OCI-LY1 (cell line): ENCODE results near the gene HENMT1.

Experiments
- EZH2 ChIP-seq: fragments of 200-600 bp; sonication (generic), shearing (Covaris generic); IDR thresholded peaks from 2 replicates; pipeline ENCODE4 v1.8.0; 2017; ENCODE audit warnings: borderline replicate concordance, mixed run types, mild to moderate bottlenecking, antibody characterized with exemption, low read length, moderate library complexity, mixed read lengths
- TF ChIP-seq, protein P1 (sequence below): fragments of 200-600 bp; sonication (generic), shearing (Covaris generic); IDR thresholded peaks from 2 replicates; pipeline ENCODE4 v1.5.1; 2017; ENCODE audit warnings: mild to moderate bottlenecking, antibody characterized with exemption, low read length, moderate library complexity, mixed read lengths

DNA sequence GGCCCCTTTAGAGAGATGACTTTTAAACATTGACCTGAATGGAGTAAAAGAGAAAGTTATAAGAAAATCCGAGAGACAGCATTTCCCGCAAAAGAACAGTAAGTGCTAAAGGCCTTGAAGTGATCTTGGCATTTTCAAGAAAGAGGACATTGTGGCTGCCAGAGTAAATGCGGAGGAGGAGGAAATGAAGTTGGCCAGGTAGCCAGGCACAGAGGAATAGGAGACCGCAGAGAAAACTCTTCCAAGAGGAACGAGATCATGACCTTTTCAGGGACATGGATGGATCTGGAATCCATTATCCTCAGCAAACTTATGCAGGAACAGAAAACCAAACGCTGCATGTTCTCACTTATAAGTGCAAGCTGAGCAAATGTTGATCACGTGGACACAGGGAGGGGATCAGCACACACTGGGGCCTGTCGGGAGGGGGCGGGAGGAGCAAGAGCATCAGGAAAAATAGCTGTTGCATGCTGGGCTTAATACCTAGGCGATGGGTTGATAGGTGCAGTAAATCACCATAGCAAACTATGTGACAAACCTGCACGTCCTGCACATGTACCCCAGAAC is 51.3 kb downstream of the HENMT1 start:
- TF ChIP-seq EZH2 = no peak
- TF ChIP-seq, protein P1, sequence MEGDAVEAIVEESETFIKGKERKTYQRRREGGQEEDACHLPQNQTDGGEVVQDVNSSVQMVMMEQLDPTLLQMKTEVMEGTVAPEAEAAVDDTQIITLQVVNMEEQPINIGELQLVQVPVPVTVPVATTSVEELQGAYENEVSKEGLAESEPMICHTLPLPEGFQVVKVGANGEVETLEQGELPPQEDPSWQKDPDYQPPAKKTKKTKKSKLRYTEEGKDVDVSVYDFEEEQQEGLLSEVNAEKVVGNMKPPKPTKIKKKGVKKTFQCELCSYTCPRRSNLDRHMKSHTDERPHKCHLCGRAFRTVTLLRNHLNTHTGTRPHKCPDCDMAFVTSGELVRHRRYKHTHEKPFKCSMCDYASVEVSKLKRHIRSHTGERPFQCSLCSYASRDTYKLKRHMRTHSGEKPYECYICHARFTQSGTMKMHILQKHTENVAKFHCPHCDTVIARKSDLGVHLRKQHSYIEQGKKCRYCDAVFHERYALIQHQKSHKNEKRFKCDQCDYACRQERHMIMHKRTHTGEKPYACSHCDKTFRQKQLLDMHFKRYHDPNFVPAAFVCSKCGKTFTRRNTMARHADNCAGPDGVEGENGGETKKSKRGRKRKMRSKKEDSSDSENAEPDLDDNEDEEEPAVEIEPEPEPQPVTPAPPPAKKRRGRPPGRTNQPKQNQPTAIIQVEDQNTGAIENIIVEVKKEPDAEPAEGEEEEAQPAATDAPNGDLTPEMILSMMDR = no peak
